ENCODE results near the gene EPHA4.
A peak's percentile ranks its signal among the peaks of the same experiment; 100 is the strongest.

Gene EPHA4

GRCh38 chr2:221571025-221571550 lies 1.0 kb downstream of the EPHA4 start:
- DNase-seq: no peak

DNA sequence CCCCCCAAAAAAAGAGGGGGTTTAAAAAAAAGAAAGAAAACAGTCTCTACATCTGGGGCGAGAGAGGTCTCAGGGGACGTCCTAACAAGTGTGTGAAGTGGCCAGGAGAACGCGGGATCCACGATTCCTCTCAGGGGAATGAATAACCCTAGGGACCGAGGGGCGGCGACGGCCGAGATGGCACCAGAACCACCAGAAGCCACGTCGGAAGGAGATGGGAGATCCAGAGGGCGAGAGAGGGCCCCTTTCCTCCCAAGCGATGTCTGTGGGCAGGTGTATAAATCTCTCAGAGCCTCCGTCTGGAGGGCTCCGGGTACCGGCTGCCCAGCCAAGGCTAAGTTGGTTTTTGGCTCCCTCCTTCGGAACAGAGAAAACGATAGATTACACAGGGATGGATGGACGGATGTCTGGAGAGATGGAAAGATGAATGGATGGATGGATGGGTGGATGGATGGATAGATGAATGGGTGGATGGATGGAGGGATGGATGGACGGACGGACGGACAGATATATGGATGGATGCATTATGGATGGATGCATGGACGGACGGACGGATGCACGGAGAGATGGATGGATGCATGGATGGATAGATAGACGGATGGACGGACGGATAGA lies 1.7 kb downstream of the EPHA4 start:
- peak; percentile 31 for DNase-seq

GRCh38 chr2:221569871-221570270 lies 2.2 kb downstream of the EPHA4 start:
- DNase-seq: no peak

DNA sequence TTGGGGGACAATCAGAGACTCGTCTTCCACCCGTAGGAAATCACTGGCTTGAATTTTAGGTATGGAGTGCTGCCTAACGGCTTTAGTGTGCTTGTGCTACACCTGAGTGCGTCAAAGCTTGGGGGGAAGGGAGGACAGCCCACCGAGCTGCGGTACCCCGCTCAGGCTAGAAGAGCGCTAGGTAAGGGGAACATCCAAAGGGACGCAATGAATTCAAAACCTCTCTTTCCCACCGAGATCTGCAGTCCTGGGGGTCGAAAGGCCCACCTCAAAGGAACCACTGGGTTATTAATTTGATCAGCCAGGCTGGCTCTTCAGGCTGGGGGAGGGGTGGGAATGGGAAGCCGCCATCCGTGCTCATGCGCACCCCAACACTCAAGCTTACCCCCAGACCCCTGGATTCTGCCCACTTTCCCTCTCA lies 2.7 kb downstream of the EPHA4 start:
- no peak for DNase-seq

DNA sequence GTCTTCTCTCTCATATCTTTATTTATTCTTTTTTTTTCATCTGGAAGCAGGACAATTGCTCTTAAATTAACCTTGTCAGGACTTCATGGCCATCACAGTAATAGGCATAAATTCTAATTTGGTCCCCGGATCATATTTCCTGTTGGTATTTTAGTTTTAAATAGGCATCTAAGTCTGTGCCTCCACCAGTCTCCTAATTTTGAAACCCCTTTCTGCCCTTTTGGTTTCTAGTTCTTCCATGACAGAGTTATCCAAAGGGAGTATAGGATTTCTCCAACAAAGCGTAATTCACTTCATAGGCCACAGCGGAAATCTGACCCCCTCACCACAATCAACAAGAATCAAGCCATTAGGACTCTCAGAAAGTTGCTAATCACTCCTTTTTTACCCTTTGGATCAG lies 3.8 kb downstream of the EPHA4 start:
- DNase-seq: no peak

GRCh38 chr2:221567809-221568208 lies 4.3 kb downstream of the EPHA4 start:
- DNase-seq: no peak

- DNase-seq: no peak
Measured at GRCh38 chr2:221567231-221567760, 4.8 kb downstream of the EPHA4 start.

DNA sequence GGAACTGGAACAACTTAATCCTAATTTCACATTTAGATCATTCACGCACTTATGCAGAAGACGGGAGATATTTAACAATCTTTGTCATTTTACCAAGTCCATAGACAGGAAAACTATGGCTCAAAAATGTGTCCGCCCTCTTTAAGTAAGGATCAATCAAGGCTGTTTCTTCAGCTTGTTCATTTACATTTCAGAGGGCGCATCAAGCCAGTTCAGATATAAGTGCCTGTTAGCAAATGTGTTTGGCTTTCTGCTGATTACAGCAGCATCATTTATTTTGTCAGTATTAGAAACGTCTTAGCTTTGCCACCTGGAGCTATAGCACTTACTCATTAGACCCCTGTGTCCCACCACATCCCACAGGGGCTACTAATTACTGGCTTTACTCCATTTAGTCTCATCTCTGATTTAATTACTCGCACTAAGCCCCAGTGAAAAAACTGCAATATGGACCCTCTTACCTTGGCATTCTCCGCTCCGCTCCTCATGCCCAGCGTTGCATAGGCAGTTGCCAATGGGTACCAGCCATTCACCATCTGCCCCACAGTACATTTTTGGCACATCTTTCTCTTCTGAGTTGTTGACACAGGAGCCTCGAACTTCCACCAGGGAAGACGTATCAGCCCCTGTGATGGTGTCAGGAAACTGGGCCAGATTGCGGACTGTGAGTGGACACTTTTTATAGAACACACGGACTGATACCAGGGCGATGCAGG lies 8.7 kb downstream of the EPHA4 start:
- DNase-seq: peak; percentile 87

DNA sequence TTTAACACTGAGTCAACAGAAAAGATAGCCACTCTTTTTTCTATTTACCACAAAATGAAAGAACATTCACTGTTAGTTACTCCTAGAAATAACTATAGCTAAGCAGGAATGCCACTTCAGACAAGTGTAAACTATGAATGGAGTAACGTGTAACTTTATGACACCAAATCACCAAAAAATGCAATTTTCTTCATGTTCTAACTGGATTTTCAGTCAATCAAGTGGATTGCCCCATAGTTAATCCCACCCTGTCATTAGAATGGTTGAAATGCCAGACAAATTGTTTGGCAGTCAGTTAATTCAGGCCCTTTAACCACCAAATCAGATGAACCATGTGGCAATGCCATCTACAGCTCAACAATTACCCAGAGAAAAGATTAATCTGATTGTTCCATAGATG lies 9.9 kb downstream of the EPHA4 start:
- DNase-seq: no peak

- no peak for DNase-seq
Measured at GRCh38 chr2:221561770-221562169, 10.3 kb downstream of the EPHA4 start.

GRCh38 chr2:221559991-221560390 lies 12.1 kb downstream of the EPHA4 start:
- DNase-seq: no peak

DNA sequence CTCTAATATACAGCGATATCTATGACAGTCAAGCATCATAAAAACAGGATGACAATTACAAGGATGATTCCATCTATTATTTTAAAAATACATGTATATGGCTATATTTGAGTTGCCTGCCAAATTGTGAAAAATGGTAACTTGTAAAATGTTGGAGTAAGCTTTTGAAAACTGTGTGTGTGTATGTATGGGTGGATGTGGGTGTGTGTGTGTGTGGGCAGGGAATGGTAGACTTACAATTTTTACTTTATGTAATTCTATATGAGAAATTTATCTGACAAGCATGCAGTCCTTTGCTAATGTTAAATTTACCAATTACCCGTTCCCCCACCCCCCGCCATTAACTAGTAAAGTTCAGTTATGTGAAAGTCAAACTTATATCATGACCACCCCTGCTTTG lies 14.0 kb downstream of the EPHA4 start:
- DNase-seq: no peak

DNA sequence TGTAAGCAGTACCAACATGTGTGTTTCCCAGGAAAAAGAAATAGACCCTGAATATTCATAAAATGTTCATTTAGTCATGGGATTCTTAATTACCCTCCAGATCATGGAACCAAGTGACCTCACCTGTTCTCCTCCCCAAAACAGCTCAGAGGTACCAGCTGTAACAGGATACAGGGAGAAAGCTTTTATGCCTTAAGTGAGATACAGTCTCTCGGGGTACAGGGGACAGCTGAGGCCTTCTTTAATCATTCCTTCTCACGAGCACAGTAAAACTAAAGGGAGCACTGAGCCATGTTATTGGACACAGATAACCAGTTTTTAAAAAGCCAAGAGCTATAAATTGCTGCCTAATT lies 16.6 kb downstream of the EPHA4 start:
- no peak for DNase-seq

DNA sequence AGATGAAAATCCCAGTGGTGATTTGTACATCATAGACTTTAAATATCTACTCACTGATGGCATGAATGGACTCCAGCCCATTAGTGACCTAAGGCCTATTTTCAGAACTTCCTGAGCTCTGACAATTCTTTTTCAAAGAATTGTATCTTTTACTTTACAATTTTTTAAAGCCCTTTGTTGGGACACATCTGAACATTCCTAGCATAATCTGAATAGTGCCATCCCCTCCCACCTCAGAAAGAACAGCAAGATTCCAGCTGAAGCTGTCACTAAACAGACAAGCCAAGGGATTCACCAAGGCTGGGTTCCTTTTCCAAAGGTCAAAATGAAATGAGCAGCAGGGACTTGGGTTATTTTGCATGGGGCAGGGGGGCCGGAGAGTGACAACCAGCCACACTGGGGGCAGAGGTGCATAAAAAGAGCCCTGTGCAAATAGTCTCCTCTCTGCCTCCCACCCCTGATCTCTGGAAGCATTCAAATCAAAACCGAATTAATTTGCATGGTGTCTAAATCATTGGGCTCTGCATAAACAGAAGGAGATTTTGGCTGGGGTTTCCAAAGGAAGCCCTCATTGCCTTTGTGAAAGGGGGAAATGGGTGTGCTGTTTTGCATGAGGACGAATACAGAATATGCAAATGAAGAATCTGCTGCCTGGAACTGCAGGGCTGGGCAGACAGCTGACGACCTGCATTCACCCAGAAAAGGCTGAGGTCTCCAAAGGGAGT lies 17.2 kb downstream of the EPHA4 start:
- DNase-seq: peak; percentile 13

- DNase-seq: no peak
Measured at GRCh38 chr2:221553333-221553732, 18.8 kb downstream of the EPHA4 start.

GRCh38 chr2:221552291-221552690 lies 19.8 kb downstream of the EPHA4 start:
- DNase-seq: no peak

- DNase-seq: no peak
Measured at GRCh38 chr2:221551864-221552263, 20.2 kb downstream of the EPHA4 start.

DNA sequence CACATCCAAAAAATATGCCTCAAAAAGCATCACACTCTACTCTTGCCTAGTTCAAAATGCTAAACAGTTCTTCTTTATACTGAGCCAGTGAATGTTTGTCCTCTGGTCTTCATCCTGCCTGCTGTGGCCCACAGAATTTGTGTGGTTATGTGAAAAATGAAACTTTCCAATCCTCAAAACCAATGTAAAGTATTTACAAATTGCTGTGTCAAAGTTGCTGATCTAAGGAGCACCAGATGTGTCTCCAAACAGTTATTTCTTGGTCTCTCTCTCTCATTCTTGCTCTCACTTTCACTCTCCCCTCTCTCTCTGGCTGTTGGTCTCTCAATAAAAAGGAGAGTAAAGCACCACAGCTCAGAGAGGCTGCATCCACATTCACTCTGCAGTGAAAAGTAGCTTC lies 23.0 kb downstream of the EPHA4 start:
- DNase-seq: no peak

- no peak for DNase-seq
Measured at GRCh38 chr2:221546505-221547225, 25.4 kb downstream of the EPHA4 start.

DNA sequence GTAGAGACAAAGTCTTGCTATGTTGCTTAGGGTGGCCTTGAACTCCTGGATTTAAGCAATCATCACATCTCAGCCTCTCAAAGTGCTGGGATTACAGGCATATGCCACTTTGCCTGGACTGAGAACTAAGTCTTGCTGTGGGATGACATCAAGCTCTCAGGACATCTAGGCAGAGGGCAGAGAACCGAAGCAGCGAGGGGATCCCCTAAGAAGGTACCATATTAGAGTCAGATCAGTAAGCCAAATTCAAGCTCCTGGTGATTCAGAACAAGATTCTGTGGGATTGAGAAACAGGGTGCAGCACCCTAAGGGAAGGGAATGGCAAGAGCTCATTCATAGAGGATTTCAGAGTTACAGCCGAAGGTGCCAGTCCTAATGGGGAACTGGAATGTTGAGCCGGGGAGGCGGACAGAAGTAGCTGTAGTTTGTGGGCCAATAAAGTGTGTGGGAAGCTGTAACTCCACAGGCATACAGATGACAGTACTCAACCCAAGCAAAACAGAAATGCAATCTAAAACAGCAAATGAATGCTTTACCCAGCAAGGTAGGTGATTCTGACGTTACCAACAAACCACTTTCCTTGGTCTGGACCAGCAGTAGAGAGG lies 30.9 kb downstream of the EPHA4 start:
- no peak for DNase-seq

GRCh38 chr2:221539246-221539645 lies 32.9 kb downstream of the EPHA4 start:
- no peak for DNase-seq

DNA sequence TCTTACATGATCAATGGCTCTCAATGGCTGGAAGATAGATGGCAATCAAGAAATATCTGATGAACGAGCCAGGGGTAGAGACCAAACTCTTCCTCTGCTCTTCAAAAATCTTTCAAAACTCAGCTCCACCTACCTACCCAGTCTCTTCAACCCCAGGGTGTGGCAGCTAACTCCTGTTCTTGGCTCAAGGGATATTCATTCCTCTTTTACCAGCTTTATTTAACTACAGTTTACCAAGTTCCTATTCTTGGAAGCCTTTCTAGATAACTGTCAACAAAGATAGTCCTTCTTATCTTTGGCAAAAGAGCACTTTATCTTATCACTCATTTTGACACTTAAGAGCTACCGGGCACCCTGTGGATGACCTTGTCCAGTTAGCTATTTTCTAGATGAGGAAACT lies 36.3 kb downstream of the EPHA4 start:
- no peak for DNase-seq

DNA sequence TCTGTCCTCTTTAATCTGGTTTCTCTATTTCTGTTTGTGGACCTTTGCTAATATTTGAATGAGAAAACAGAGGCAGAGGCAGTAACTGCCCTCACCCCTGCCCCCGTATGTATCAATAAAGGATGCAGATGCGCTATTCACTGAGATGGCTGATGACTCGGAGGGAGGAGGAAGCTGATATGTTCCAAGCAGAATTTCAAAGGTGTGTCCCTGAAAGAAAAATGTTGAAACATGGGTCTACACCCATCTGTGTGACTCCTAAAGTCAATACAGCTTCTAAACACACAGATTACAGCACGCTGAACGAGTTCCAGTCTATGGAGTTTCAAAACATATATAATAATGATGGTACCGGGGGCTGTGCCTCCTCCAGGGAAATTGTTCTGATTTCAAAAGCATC lies 38.8 kb downstream of the EPHA4 start:
- DNase-seq: no peak
